CD4-positive, alpha-beta T cell (primary cell): ENCODE measurements around the gene SPSB3. TPM values are rescaled to one million over a fixed set of nuclear protein-coding genes. Genes with fewer than 3 reads are reported as not detected.

Experiments
- ATAC-seq: fragments of 200-7000 bp; cut with Tn5 transposase; one replicate; pipeline ENCODE4 v1.10.0; 2022; ENCODE audit warnings: mild to moderate bottlenecking; ENCODE audit not compliant: poor library complexity
- CTCF ChIA-PET: fragments of 350-600 bp; sonication (Branson Sonifier 250); formaldehyde crosslinking; loops from one replicate; lab custom pipeline; 2021; ENCODE audit warnings: antibody characterized with exemption, inconsistent platforms; lab: Charles Lee
- POLR2A ChIA-PET: fragments of 350-600 bp; sonication (Branson Sonifier 250); formaldehyde crosslinking; loops from one replicate; lab custom pipeline; 2021; ENCODE audit warnings: antibody characterized with exemption, inconsistent platforms; lab: Charles Lee
- DNase-seq, 14 experiments: peaks; one replicate each; pipeline ENCODE4 v3.0.0-alpha.2; 2013 to 2020; ENCODE audit warnings: mixed read lengths in 2 of 14
- H3K27ac ChIP-seq, 2 donors: one replicate each; pipeline versions ENCODE4 v1.5.1 to v1.7.0; 2013; ENCODE audit warnings: low read length in 2 of 2, low read depth in 1 of 2, mild to moderate bottlenecking in 1 of 2
- H3K27me3 ChIP-seq, 2 experiments: 1 replicate in 1 of 2; 2 replicates in 1 of 2; pipeline versions ENCODE4 v1.6.1 to v1.7.0; 2013; ENCODE audit warnings: low read length in 2 of 2, control low read depth in 1 of 2, mild to moderate bottlenecking in 1 of 2, moderate library complexity in 1 of 2; ENCODE audit not compliant: insufficient read depth in 2 of 2, control insufficient read depth in 1 of 2
- H3K36me3 ChIP-seq: one replicate; pipeline ENCODE4 v1.6.1; 2013; ENCODE audit warnings: low read length, control low read depth; ENCODE audit not compliant: insufficient read depth
- H3K4me1 ChIP-seq: one replicate; pipeline ENCODE4 v1.6.1; 2013; ENCODE audit warnings: low read length, control low read depth; ENCODE audit not compliant: insufficient read depth
- H3K4me3 ChIP-seq: one replicate; pipeline ENCODE4 v1.5.1; 2013; ENCODE audit warnings: mild to moderate bottlenecking, low read length, moderate library complexity
- H3K9me3 ChIP-seq, 2 experiments: 1 replicate in 1 of 2; 2 replicates in 1 of 2; pipeline versions ENCODE4 v1.6.1 to v1.7.0; 2013; ENCODE audit warnings: low read length in 2 of 2, mild to moderate bottlenecking in 2 of 2, control low read depth in 1 of 2, moderate library complexity in 1 of 2; ENCODE audit not compliant: control insufficient read depth in 1 of 2, insufficient read depth in 1 of 2
- H3K27ac Mint-ChIP-seq: one replicate; pipeline ENCODE4 v1.8.0; 2020; ENCODE audit warnings: mixed read lengths
- H3K27me3 Mint-ChIP-seq: one replicate; pipeline ENCODE4 v1.8.0; 2021; ENCODE audit warnings: mixed read lengths
- H3K36me3 Mint-ChIP-seq: one replicate; pipeline ENCODE4 v1.8.0; 2021; ENCODE audit warnings: low read depth, mixed read lengths
- H3K4me1 Mint-ChIP-seq: one replicate; pipeline ENCODE4 v1.8.0; 2021; ENCODE audit warnings: low read depth, mixed read lengths
- H3K4me3 Mint-ChIP-seq: one replicate; pipeline ENCODE4 v1.8.0; 2020; ENCODE audit warnings: mild to moderate bottlenecking, mixed read lengths
- H3K9me3 Mint-ChIP-seq: one replicate; pipeline ENCODE4 v1.8.0; 2020; ENCODE audit warnings: mixed read lengths
- intact Hi-C, 2 experiments: fragments of 100-400 bp; cut with DNase I in 1 of 2; cut with micrococcal nuclease in 1 of 2; formaldehyde crosslinking; loops; one replicate each; pipeline versions ENCODE4 v1.15.1 to v1.9.0; 2023 to 2025; cut with DNase I, micrococcal nuclease
- total RNA-seq, 174 experiments: library from RNA in 2 of 174; stranded (reverse) in 2 of 174; gene quantifications; one replicate each; pipeline ENCODE4 v1.2.3 and lab custom pipeline; 2021 to 2026
- TF ChIP-seq, protein P1 (sequence below): fragments of 200-600 bp; IDR thresholded peaks from one replicate; pipeline ENCODE4 v1.8.0; 2022; ENCODE audit warnings: antibody characterized with exemption, mild to moderate bottlenecking

The SPSB3 gene
- total RNA-seq, 2 experiments from 2014 or later = 86.3 to 87.6 TPM

DNA sequence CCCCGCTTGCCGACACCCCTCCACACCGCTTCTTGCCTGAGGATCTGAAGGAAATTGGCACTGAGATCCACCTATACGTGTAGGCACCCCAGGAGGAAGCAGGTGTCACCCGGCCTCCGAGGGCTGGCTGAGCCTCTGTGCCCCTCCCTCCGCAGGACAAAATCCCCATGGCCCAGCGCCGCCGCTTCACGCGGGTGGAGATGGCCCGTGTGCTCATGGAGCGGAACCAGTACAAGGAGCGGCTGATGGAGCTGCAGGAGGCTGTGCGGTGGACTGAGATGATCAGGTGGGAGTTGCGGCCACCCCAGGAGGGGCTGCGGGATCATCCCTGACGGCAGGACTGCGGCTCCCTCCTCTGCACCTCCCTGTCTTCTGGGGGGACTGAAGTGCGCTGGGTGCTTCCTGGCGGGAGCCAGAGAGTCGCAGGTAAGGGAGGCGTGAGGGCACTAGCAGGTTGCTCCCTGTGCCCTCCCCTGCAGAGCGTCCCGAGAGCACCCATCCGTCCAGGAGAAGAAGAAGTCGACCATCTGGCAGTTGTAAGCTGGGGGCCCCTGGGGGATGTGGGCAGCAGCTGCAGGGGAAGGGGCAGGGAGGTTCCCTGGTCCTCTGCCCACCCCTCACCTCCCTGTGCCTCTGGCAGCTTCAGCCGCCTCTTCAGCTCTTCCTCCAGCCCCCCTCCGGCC lies 20.0 kb downstream of the SPSB3 start:
- peaks cover 15% of the 10 kb centered on the region for H3K36me3 Mint-ChIP-seq
- Histone ChIP-seq H3K9me3 (no peaks in the 10 kb centered on the region), H3K36me3 (peaks cover 68% of the 10 kb centered on the region), H3K4me3 (no peak overlapping the region), H3K27me3 (no peaks in the 10 kb centered on the region), H3K4me1 (peaks cover 7% of the 10 kb centered on the region), H3K27ac (no peak overlapping the region)
- no peak overlapping the region for H3K4me3 Mint-ChIP-seq
- H3K27me3 Mint-ChIP-seq = no peaks in the 10 kb centered on the region
- peaks cover 1% of the 10 kb centered on the region for H3K4me1 Mint-ChIP-seq
- H3K27ac Mint-ChIP-seq = no peak overlapping the region
- DNase-seq (no peak), ATAC-seq (no peak)
- ChIA-PET CTCF (no interaction called here), POLR2A (no interaction called here)
- no peaks in the 10 kb centered on the region for H3K9me3 Mint-ChIP-seq
- intact Hi-C loops = no loop called here
- TF ChIP-seq, protein P1, sequence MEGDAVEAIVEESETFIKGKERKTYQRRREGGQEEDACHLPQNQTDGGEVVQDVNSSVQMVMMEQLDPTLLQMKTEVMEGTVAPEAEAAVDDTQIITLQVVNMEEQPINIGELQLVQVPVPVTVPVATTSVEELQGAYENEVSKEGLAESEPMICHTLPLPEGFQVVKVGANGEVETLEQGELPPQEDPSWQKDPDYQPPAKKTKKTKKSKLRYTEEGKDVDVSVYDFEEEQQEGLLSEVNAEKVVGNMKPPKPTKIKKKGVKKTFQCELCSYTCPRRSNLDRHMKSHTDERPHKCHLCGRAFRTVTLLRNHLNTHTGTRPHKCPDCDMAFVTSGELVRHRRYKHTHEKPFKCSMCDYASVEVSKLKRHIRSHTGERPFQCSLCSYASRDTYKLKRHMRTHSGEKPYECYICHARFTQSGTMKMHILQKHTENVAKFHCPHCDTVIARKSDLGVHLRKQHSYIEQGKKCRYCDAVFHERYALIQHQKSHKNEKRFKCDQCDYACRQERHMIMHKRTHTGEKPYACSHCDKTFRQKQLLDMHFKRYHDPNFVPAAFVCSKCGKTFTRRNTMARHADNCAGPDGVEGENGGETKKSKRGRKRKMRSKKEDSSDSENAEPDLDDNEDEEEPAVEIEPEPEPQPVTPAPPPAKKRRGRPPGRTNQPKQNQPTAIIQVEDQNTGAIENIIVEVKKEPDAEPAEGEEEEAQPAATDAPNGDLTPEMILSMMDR = no peak

DNA sequence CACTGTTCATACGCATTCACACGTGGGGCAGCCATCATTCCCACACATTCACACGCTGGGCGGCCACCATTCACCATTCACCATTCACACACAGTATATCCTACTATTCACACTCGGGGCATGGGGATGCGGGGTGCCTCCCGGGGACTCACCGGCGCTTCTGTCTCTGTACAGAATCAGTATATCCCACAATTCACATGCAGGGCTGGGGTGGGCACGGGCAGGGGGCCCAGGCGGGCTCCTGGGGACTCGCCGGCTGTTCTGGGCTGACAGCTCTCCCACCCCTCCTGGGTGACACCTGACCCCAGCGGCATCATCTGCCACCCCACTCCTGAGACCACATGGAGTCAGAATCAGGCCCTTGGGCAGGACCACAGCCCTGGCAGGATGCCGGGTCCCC lies 20.6 kb downstream of the SPSB3 start:
- no peaks in the 10 kb centered on the region for H3K27me3 ChIP-seq
- no peak for ATAC-seq
- H3K4me3 ChIP-seq = no peak overlapping the region
- no peak for DNase-seq
- intact Hi-C loops = no loop called here
- Mint-ChIP-seq H3K27ac (no peak overlapping the region), H3K27me3 (no peaks in the 10 kb centered on the region), H3K36me3 (peaks cover 16% of the 10 kb centered on the region), H3K4me1 (peaks cover 7% of the 10 kb centered on the region), H3K4me3 (no peak overlapping the region), H3K9me3 (no peaks in the 10 kb centered on the region)
- H3K27ac ChIP-seq = no peak overlapping the region
- peaks cover 13% of the 10 kb centered on the region for H3K4me1 ChIP-seq
- TF ChIP-seq, protein P1 = no peak
- ChIA-PET POLR2A (no interaction called here), CTCF (no interaction called here)
- no peaks in the 10 kb centered on the region for H3K9me3 ChIP-seq
- peaks cover 63% of the 10 kb centered on the region for H3K36me3 ChIP-seq

DNA sequence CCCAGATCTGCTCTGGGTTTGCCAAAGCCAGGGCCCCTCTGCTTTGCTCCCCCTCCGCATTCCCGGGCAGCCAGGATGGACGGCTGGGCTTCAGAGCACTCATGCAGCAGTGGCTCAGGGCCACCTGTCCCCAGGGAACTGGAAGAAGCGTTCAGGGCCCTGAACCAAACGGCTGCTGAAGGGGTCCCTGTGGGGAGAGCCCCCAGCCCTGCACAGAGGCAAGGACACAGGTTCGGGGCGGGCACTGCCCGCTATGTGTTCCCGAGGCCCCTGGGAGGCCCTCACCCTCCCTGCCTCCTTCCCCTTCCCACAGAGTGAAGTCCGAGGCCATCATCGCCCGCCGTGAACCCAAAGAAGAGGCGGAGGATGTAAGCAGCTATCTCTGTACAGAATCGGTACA lies 21.5 kb downstream of the SPSB3 start:
- TF ChIP-seq, protein P1 = no peak
- no peak for DNase-seq
- ATAC-seq = no peak
- Mint-ChIP-seq H3K36me3 (peaks cover 19% of the 10 kb centered on the region), H3K4me3 (no peak overlapping the region), H3K9me3 (no peaks in the 10 kb centered on the region), H3K4me1 (peaks cover 10% of the 10 kb centered on the region), H3K27ac (no peak overlapping the region), H3K27me3 (no peaks in the 10 kb centered on the region)
- Histone ChIP-seq H3K27ac (no peak overlapping the region), H3K4me3 (no peak overlapping the region), H3K4me1 (peaks cover 17% of the 10 kb centered on the region), H3K36me3 (peaks cover 55% of the 10 kb centered on the region), H3K27me3 (no peaks in the 10 kb centered on the region), H3K9me3 (no peaks in the 10 kb centered on the region)
- POLR2A ChIA-PET = no interaction called here
- CTCF ChIA-PET = no interaction called here
- intact Hi-C loops = no loop called here
